HS-27A (cell line): ENCODE results near the gene RIN3.

ENCODE experiments used
- DNase-seq: peaks from one replicate; pipeline ENCODE4 v3.0.0-alpha.2; 2012; ENCODE audit warnings: low read depth, missing footprints

Gene RIN3

DNA sequence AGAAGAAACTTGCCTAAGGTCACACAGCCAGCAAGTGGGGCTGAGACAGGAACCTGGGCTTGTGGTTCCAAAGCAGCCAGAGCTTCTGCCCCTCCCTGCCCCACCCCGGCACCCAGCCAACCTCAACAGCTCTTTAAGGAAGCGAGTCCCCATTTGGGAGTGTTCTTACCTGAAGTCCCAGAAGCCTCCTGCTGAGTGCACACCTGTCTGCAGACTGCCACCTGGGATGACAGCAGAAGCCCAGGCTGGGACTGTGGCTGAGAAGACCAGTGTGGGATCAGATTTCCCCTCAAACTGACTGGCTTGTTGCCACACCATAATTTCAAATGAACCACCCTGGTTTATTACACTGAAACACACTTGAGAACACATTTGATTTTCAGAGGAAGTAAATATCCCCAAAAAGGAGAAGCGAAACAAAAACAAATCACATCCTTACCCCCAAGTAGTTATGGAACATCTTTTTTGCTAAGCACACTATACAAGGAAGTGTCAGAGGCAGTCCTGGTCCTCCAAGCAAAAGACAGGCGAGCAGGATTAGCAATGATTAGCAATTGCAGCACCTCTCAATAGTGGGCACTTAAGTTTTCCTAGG is 6.3 kb upstream of the RIN3 start:
- DNase-seq: no peak

DNA sequence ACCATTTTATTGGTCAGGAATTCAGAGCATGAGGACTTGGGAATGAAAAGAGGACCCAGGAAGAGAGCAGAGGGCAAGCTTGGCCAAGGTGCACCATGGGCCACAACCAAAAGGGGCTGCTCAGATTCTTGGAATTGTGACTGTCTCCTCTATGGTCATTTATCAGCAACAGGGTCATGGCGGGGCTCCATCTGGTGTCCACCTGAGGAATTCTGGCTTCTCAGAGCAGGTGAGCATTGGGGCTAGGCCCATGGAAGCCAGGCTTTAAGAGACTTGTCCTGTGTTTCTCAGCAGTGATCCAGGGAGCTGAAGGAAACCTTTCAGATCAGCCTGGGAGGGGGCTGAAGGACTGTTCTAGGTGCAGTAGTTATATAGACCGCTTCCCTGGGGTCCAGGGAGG is 2.6 kb upstream of the RIN3 start:
- DNase-seq: no peak

DNA sequence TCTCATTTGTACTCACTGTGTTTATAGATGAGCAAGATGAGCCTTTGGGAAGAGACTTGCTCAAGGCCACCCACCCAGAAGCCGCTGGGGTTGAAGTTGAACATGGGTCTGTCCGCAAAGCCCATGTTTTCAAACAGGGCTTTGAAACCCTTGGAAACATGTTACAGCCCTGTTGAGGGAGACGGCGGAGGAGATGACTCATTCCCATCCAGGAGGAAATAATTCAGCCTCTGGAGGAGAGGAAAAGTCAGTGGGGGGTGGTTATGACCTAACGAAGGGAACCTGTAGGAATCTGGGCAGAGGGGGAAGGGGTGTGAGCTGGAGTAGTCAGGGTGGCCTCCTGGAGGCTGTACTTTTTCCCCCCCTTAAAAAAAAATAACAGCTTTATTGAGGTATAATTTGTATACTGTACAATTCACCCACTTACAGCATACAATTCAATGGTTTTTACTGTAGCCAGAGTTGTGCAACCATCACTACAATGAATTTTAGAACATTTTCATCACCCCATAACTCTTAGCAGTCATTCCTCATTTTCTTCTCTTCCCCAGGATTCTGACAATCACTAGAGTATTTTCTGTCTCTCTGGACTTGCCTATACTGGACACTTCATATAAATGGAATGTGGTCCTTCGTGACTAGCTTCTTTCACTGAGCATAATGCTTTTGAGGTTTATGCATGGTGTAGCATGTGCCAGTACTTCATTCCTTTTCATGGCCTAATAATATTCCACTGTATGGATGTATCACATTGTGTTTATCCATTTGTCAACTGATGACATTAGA is 1.9 kb upstream of the RIN3 start:
- DNase-seq: peak; percentile 73

DNA sequence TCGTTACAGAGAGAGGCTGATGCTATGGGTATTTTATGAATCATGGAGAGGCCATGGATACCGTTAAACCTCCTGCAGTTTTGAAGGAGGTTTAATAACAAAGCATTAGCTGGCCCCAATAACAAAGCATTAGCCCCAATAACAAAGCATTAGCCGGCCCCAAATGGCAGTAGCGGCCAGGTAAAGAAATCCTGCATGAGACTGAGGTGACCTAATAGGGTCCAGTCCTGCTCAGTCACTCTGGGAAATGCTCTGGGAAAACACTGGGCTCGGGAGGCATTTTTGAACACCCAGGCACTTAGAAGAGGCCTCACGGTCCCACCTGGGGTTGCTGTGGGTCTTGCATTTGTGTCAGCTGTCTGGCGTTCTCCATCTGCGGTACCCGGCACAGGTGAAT is 776 bp upstream of the RIN3 start:
- no peak for DNase-seq

DNA sequence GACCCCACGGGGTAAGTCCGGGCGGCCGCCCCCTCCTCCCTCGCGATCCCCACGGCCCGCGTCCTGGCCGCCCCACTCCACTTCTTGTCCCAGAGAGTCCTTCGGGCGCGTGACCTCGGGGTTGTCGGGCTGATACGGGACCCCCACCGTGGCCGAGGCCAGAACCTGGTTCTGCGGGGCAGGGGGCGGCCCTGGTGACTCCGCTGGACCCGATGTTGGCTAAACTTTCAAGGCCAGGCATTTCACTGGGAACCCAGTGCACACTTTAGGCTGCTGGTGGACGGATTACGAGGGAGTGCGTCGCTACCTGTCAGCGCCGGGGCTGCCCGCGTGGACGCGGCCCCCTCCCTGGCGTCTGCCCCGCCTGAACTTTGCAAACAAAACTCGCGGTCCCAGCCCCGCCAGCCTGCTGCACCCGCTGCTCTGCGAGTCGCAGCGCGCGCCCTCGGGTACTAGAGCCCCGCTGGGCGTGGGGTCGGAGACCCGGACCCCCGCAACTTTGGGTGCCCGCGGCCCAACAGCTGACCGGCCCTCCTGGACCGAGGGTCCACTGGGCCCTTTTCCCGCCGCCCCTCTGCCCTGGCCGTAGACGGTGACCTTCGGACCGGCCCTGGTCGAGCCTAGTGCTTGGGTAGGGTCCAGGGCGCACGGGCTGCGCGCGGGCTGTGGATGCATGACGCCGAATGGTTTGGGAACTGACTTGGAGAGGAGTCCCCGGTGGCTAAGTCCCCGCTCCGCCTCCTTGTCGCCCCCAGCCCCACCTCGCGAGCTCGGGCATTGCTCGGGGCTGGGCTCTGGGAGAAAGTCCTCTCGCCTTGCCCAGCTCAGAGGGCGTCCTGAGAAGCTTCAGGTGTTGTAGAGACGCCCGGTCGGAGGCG is 624 bp downstream of the RIN3 start:
- no peak for DNase-seq

DNA sequence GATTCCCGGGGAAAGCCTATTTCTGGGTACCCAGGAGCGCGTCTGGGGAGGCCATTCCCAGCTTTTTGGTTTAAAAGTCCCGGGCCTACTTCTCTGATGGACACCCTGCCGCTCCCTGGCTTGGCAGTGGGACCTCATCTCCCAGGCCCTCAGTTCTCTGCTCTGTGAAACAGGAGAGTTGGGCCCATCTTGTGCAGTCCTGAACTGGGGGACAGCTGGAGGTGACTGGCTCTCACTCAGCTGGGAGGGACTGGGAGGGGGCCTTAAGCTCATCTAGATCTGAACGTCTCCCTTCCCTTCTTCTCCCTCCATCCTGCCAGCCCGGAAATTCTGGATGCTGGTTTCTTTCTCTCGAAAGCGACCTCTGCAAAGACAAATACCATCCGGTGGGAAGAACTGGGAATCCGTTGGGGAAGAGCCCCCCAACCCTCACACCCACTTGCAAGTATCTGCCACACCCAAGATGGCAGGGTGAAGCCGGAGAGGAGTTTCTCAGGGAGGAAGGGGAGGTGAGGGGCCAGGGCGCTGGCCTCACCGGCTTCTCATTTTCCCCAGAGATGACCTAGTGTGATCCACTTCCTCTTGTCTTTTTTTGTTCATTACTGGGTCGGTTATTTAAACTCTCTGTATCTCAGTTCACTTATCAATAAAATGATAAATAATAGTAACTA is 1.4 kb downstream of the RIN3 start:
- no peak for DNase-seq

DNA sequence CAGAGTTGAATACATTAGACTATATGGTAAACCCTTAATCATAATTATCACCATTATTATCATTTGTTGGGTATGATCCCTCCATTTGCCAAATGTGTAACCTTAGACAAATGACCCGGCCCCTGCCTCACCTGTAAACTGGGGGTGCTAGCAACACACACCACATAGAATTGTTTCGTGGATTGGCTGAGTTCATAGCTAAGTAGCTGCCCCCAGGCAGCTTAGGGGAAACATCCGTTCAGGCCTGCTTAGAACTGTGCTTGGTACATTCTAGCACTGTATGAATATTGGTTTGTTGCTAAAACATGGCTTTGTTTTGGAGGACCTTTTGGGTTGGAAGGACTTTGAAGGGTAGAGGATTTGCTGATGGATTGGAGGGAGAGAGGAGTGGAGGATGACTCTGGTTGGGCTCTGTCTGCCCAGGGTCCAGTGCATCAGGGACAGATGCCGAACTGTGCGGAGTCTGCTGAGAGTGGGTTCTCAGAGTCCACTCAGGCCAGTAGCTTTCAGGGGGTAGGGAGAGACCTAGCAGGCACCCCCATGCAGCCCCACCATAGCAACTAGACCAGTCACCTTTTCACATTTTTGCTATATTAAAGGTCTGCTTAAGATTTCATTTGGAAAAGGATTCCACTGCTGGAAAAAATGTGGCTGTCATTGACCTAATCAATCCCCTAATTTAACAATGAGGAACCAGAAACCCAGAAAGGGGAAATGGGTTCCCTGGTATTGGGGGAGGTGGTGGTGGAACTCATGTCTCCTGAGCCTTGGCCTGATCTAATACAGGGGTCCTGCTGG is 2.2 kb downstream of the RIN3 start:
- DNase-seq: no peak

DNA sequence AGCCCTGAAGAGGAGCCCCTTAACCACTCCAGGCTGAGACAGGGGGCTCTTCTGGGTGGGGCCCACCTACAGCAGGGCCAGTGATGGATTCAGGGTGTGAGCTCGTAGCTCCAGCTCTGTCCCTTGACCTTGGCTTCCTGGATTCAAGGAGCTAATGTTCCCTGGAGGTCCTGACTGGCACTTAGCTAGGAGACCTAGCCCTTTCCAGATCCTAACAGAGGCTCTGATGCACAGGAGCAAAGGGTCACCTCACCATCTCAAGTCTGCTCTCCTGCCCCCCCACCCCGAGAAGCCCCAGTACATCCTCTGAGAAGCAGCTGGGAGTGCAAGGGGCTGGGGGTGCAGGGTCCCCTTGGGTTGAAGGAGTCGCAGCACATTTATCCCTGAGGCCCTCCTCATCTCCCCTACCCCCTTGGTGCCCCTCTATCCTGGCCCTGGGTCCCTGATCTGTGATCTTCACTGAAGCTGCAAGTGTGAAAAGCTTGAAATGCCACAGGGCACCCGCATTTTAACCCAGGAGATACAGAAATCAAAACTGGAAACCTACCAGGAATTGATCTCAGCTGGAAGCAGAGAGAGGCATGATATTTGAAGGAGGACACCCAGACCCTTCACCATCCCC is 2.9 kb downstream of the RIN3 start:
- DNase-seq: no peak

DNA sequence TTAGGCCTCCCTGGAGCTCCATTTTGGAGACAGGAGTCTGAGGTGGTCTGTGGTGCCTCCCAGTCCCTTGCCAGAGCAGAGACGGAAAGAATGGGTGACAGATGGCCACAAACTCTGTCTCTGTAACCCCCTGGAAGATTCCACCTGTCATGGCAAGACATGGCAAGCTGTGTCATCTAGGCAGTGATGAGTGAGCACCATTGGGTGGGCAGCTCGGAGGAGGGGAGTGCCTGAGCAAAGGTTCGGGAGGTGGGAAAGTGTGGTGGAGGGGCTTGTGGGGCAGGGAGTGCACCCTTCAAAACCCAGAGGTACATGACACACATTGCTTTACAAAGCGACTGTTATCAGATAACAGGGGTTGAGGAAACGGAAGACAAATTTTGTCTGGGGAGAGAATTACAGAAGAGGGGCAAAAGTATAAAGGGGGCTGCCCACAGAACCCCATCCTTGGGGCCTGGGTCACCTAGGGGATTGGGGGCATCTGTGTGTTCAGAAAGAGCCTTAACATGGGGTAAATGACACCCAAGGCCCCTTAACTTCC is 3.5 kb downstream of the RIN3 start:
- DNase-seq: no peak

DNA sequence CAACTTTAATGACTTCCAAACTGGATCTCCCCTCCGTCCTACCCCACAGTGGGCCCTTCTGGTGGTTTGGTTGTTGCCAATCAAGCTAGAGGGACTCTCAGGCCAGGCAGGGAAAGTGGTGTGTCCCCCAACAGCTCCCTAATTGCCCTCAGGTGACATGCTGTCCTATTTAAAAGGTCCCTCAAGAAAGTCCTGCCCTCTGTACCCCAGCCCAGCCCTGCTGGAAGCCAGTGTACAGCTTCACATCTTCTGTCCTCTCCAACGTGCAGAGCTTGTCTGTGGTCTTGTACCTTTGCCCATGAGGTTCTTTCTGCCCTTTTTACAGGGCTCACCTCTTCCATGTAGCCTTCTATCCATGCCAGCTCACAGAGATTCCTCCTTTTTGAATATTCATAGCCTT is 4.2 kb downstream of the RIN3 start:
- no peak for DNase-seq

DNA sequence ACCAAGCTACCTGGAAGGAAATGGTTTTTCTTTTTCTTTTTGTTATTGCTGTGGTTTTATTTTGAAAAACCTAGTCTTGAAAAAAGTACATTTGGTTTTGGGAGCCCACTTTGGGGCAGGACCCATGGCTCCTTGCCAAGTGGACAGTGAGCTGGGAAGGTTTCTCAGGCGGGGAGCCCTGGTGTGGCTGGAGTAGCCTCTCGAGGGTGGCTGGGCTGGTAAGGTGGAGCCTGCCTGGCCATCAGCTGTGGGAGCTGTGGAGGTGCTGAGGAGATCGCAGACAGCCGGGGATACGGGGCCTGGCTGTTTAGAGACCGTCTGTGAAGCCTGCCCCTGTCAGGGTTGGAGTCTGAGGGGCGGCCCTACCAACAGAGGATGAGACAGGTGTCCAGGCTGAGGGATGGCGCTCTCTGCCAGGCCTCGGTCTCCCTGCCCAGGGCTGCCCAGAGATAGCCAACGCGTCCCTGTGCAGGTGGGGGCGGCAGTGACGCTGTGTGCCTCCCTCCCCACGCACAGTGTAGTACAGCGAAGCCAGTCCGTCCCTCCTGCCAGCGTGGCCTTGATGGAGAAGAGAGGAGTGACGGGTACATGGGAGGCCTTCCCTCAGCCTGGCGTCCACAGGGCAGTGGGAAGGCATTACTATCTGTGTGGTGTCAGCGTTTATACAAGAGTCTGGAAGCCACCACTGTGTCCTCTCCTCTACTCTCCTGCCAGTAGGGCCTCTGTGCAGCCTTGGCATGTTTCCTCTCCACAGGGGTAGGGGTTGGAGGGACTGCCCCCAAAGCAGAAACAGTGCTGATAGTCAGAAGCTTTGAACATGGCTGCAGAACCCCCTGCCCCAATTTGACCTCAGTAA is 5.9 kb downstream of the RIN3 start:
- DNase-seq: no peak

DNA sequence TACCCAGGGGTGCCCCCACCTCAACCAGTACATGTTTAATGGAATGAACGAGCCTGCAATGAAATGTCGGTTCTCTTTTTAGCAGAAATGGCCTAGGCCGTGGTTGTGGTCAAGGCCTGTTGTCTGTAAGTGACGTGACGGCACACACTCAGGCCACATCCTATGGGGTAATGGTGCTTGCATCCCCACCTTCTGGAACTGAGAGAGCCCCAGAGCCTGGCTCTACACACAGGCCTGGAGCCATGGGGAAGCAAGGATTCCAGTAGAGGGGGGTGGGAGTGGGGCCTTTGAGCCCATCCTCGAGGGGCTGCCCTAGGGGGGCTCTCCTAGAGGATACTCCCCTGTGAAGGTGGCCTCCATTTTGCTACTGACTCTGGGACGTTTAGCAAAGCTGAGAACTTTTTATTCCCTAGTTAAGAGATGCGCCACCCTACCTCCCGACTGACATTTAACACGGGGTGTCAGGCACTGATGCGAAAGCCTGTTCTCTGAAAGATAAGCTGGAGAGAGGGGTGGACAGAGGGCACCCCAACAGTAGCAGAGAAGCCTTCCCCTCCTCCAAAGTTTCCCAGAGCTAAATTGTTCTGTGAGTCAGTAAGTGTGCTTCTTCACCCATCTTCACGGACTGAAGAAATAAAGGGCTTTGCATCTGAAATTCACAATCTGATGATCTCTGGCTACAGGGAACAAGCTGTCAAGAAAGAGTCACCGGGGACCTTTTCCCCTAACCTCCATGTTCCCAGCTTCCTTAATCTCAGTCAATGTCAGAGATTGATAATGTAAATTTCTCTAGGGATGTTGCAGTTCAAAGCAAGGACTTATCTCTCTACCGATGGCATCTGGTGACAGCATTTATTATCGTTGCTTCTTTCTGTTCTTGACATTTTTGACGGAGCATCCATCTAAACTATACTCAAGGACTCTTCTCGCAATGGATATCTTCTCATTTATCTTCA is 6.8 kb downstream of the RIN3 start:
- DNase-seq: no peak

DNA sequence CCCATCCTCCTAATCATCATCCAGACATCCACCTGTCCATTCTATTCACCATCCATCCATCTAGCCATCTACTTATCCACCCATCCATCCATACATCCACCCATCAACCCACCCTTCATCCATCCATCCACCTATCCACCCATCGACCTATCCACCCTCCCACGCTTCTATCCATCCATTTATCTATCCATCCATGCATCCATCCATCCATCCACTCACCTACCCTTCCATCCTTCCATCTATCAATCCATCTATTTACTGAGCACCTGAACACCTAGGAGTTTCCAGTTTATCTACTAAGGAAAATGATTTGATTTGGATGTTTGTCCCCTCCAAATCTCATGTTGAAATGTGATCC is 7.5 kb downstream of the RIN3 start:
- DNase-seq: no peak

DNA sequence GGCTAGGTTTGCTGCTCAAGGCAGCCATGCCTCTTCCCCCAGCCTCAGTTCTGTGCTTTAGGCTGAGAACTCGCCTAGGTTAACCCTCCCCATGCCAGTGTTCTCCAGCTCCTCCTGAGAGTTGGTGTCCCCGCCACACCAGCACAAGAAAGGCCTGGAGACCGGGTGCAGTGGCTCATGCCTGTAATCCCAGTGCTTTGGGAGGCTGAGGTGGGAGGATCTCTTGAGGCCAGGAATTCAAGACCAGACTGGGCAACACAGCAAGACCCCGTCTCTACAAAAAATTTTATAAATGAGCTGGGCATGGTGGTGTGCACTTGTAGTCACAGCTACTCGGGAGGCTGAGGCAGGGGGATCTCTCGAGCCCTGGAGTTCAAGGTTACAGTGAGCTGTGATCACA is 10.2 kb downstream of the RIN3 start:
- DNase-seq: no peak

DNA sequence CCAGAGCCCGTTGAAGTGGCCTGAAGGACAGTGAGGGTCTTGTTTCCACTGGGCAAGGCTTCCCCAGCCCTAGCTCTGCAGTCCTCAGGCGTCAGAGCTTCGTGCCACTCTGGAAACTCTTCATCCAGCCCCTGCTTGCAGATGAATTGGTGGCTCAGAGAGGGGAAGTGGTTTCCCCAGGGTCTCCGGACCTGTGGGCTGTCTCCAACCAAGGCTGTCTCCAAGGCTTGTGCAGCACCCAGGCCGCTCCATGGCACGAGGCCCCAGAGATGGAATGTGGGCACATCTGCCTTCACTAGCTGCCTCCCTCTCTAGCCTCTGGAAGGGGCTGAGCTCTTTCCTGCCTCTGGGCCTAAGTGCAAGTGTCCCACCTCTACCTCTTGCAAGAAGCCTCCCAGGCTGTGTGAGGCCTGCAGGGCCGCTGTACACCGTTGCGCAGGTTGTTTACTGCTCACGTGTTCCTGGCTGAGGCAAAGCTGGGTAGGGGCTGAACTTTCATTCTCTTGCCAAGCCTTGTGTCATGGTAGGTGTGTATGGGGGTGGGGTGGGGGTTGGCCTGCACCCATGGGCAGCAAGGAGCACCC is 11.1 kb downstream of the RIN3 start:
- no peak for DNase-seq

DNA sequence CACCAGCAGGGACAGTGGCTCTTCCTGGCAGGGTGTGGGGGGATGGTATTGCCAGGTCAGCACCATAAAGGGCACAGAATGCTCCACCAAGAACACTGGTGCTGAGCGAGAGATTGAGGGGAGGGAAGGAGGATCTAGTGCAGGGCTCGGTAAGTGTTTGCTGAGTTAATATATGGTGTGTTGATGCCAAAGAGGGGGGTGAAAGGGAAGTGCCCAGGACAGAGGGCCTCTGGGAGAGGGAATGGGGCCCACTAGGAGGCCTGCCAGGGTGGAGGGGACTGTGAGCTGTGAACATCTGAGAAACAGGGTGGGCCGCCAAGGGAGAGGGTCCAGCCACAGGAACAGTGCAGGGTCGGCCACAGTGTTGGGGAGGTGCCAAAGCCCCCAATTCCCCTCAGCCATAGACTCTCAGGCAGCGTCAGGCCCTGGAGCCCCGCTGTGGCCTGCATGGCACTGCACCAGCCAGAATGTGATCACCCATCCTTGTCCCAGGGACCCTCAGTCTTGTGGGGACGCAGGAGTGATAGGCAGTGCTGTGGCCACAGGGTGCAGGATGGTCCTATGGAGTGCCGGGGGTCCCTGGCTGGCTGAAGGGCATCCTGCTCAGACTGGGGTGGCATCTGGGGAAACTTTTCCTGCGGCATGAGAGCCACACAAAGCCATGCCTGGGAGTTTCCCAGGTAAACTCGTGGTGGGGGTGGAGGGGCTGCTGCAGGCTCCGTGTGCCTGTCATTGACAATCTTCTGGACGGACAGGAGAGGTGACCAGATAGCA is 11.9 kb downstream of the RIN3 start:
- DNase-seq: no peak

DNA sequence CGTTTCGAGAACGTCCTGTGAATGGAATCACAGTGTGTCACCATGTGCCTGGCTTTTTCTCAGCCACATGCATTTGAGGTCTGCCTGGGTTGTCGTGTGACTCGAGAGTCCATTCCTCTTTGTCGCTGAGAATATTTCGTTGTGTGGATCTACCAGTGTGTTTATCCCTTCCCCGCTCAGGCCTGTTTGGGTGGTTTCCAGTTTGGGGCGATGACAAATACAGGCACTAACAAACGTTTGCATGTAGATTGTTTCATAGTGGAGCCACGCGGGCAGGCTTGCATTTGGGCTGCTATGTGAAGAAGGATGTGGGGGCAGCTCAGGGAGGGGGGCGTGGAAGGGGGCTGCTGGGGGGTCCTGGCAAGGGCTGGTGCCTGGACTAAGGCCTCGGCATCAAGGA is 14.1 kb downstream of the RIN3 start:
- DNase-seq: no peak
